GM12873 (cell line): ENCODE measurements around the gene PLSCR1.

ENCODE experiments used
- CTCF ChIP-seq: IDR thresholded peaks from 2 replicates; pipeline ENCODE4 v1.5.1; 2012; ENCODE audit warnings: low read depth, mild to moderate bottlenecking, moderate library complexity, low read length, control low read depth; ENCODE audit not compliant: insufficient read depth; ENCODE audit errors: missing control alignments

PLSCR1 gene

GRCh38 chr3:146517684-146518435 is 26.5 kb downstream of the PLSCR1 start:
- no peak for TF ChIP-seq CTCF

GRCh38 chr3:146513386-146514051 is 30.9 kb downstream of the PLSCR1 start:
- no peak for TF ChIP-seq CTCF

GRCh38 chr3:146511402-146512134 is 32.8 kb downstream of the PLSCR1 start:
- no peak for TF ChIP-seq CTCF

GRCh38 chr3:146507331-146508120 is 36.9 kb downstream of the PLSCR1 start:
- no peak for TF ChIP-seq CTCF

GRCh38 chr3:146505516-146505915 is 38.9 kb downstream of the PLSCR1 start:
- no peak for TF ChIP-seq CTCF

- TF ChIP-seq CTCF = no peak
Observed at GRCh38 chr3:146504498-146505197, 39.8 kb downstream of the PLSCR1 start.
